OCI-LY7 (cell line): Measurements from ENCODE around the gene IL20RA. TPM values are rescaled to one million over a fixed set of nuclear protein-coding genes. Genes with fewer than 3 reads are reported as not detected.

ENCODE experiments used
- BruUV-seq: library from RNA; stranded (reverse); fragments of 400-500 nt; replicated peaks from 2 replicates; lab custom pipeline; 2021; lab: Mats Ljungman, UMichigan
- CTCF ChIA-PET: fragments of 300-600 bp; sonication (Branson Sonifier 250); formaldehyde crosslinking; loops from one replicate; lab custom pipeline; 2022; ENCODE audit warnings: antibody characterized with exemption; ENCODE audit not compliant: unreplicated experiment; lab: Charles Lee
- POLR2A ChIA-PET: fragments of 300-600 bp; sonication (Branson Sonifier 250); formaldehyde crosslinking; loops from one replicate; lab custom pipeline; 2022; ENCODE audit warnings: antibody characterized with exemption; lab: Charles Lee
- DNase-seq: peaks from one replicate; pipeline ENCODE4 v3.0.0-alpha.2; 2015; ENCODE audit warnings: low spot score
- H2AFZ ChIP-seq: fragments of 200-600 bp; sonication (generic), shearing (Covaris generic); 2 replicates; pipeline ENCODE4 v1.6.1; 2014; ENCODE audit warnings: mild to moderate bottlenecking, antibody characterized with exemption, low read length, moderate library complexity
- H3K27ac ChIP-seq: fragments of 200-600 bp; sonication (generic); 2 replicates; pipeline ENCODE4 v1.5.1; 2014; ENCODE audit warnings: mixed run types, low read depth, mild to moderate bottlenecking, moderate library complexity, low read length, inconsistent platforms; ENCODE audit not compliant: poor library complexity, severe bottlenecking
- H3K36me3 ChIP-seq: fragments of 200-600 bp; sonication (generic); 2 replicates; pipeline ENCODE4 v1.6.1; 2014; ENCODE audit warnings: mild to moderate bottlenecking, antibody characterized with exemption, low read length, moderate library complexity, mixed read lengths; ENCODE audit not compliant: insufficient read depth
- H3K4me1 ChIP-seq: fragments of 200-600 bp; sonication (generic); 2 replicates; pipeline ENCODE4 v1.5.1; 2014; ENCODE audit warnings: mild to moderate bottlenecking, low read length; ENCODE audit not compliant: insufficient read depth, poor library complexity, severe bottlenecking
- H3K4me2 ChIP-seq: fragments of 200-600 bp; sonication (generic); 2 replicates; pipeline ENCODE4 v1.6.1; 2014; ENCODE audit warnings: mild to moderate bottlenecking, low read length
- H3K4me3 ChIP-seq: fragments of 200-600 bp; sonication (generic); 2 replicates; pipeline ENCODE4 v1.5.1; 2014; ENCODE audit warnings: mild to moderate bottlenecking, low read depth, low read length; ENCODE audit not compliant: poor library complexity, severe bottlenecking
- H3K79me2 ChIP-seq: fragments of 200-600 bp; sonication (generic); 2 replicates; pipeline ENCODE4 v1.6.1; 2016; ENCODE audit warnings: low read depth, mild to moderate bottlenecking, low read length, moderate library complexity, mixed read lengths; ENCODE audit not compliant: insufficient read depth
- H3K9me2 ChIP-seq: fragments of 200-600 bp; sonication (generic); 2 replicates; pipeline ENCODE4 v1.6.1; 2016; ENCODE audit warnings: mild to moderate bottlenecking, low read length, mixed read lengths; ENCODE audit not compliant: insufficient read depth
- H3K9me3 ChIP-seq: fragments of 200-600 bp; sonication (generic); 2 replicates; pipeline ENCODE4 v1.6.1; 2014; ENCODE audit warnings: mild to moderate bottlenecking, mixed run types, low read length, mixed read lengths
- H4K20me1 ChIP-seq: fragments of 200-600 bp; sonication (generic); 2 replicates; pipeline ENCODE4 v1.6.1; 2014; ENCODE audit warnings: mild to moderate bottlenecking, antibody characterized with exemption, low read length, moderate library complexity, mixed read lengths; ENCODE audit not compliant: insufficient read depth
- CTCF ChIP-seq: fragments of 200-600 bp; sonication (generic); conservative IDR thresholded peaks from 2 replicates; pipeline ENCODE4 v1.5.1; 2014; ENCODE audit warnings: mild to moderate bottlenecking, antibody characterized with exemption, low read length, moderate library complexity, mixed read lengths
- EZH2phosphoT487 ChIP-seq: fragments of 200-600 bp; sonication (generic); IDR thresholded peaks from 2 replicates; pipeline ENCODE4 v1.6.1; 2018; ENCODE audit warnings: low read depth, borderline replicate concordance, mild to moderate bottlenecking, mixed run types, antibody characterized with exemption, low read length, moderate library complexity, mixed read lengths
- intact Hi-C: fragments of 100-400 bp; cut with micrococcal nuclease; formaldehyde crosslinking; loops from one replicate; pipeline ENCODE4 v1.10.0; 2022; ENCODE audit not compliant: unreplicated experiment
- total RNA-seq, 2 experiments: library from RNA; depleted of rRNA in 1 of 2; stranded (reverse); fragments of >200 nt in 1 of 2; shearing (Covaris generic) in 1 of 2; gene quantifications; 2 replicates each; pipeline ENCODE4 v1.2.3, GENCODE V29; 2014 to 2022

The IL20RA gene
- total RNA-seq, 2 experiments from 2014 or later: not detected

- H3K4me2 ChIP-seq: no peak overlapping the region
- no peaks in the 10 kb centered on the region for H3K9me2 ChIP-seq
- 0 out of 2 replicates have a peak, but pooled peaks cover 4% of the 10 kb centered on the region for H3K9me3 ChIP-seq
- ChIA-PET POLR2A (interaction anchor here (0.5 kb wide), 2 partner anchors 411 to 443 kb away, joined by 3 to 6 read pairs; no protein-coding TSS in a partner anchor), CTCF (no interaction called here)
- no peak overlapping the region for H3K27ac ChIP-seq
- no peak overlapping the region for H3K4me3 ChIP-seq
- no peak for TF ChIP-seq EZH2phosphoT487
- BruUV-seq: no TSS peak
- no peaks in the 10 kb centered on the region for H3K4me1 ChIP-seq
- DNase-seq: no peak
- intact Hi-C loops: no loop called here
- H4K20me1 ChIP-seq: no peaks in the 10 kb centered on the region
- H3K36me3 ChIP-seq: no peaks in the 10 kb centered on the region
- no peaks in the 10 kb centered on the region for H3K79me2 ChIP-seq
- H2AFZ ChIP-seq: no peak overlapping the region
Observed at GRCh38 chr6:136995521-136995920, 49.2 kb downstream of the IL20RA start.

- no peak overlapping the region for H3K4me2 ChIP-seq
- ChIA-PET CTCF (no interaction called here), POLR2A (interaction anchor here (0.7 to 1.0 kb wide), 2 partner anchors 9 to 17 kb away, joined by 3 read pairs; no protein-coding TSS in a partner anchor)
Observed at GRCh38 chr6:136994782-136995181, 50.0 kb downstream of the IL20RA start.

DNA sequence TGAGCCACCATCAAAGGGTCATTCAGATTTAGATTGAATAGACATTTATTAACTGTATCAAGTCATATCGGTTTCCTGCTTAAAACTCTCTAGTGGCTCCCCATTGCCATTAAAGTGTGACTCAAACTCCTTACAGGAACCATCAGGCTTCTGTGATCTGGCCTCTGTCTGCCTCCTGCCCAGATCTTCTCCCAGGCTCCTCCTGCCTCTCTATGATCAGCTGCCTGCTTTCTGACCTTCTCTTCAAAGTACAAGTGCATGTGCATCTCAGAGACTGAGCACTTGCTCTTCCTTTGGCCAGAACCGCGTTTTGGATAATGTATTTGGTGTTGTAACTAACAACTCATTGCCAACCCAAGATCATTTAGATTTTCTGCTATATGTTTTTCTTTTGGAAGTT lies 52.7 kb downstream of the IL20RA start:
- Histone ChIP-seq H3K4me3 (no peak overlapping the region), H3K9me3 (no peaks in the 10 kb centered on the region), H3K27ac (no peak overlapping the region), H4K20me1 (no peaks in the 10 kb centered on the region), H3K36me3 (no peaks in the 10 kb centered on the region), H3K9me2 (no peaks in the 10 kb centered on the region), H2AFZ (no peak overlapping the region), H3K79me2 (no peaks in the 10 kb centered on the region), H3K4me2 (no peak overlapping the region), H3K4me1 (no peaks in the 10 kb centered on the region)
- no peak for DNase-seq
- POLR2A ChIA-PET: no interaction called here
- BruUV-seq: no TSS peak
- intact Hi-C loops: no loop called here
- TF ChIP-seq CTCF (no peak), EZH2phosphoT487 (no peak)
- CTCF ChIA-PET: no interaction called here

More at GRCh38 chr6:136994782-136995181, 50.0 kb downstream of the IL20RA start:
- no peaks in the 10 kb centered on the region for H3K36me3 ChIP-seq
- H3K4me1 ChIP-seq: no peaks in the 10 kb centered on the region
- H3K4me3 ChIP-seq: no peak overlapping the region
- no TSS peak for BruUV-seq
- no peaks in the 10 kb centered on the region for H4K20me1 ChIP-seq
- H3K79me2 ChIP-seq: no peaks in the 10 kb centered on the region
- DNase-seq: no peak
- intact Hi-C loops: no loop called here
- H3K9me2 ChIP-seq: no peaks in the 10 kb centered on the region
- H2AFZ ChIP-seq: no peak overlapping the region
- H3K9me3 ChIP-seq: no peaks in the 10 kb centered on the region
- H3K27ac ChIP-seq: no peak overlapping the region
- TF ChIP-seq EZH2phosphoT487 (no peak), CTCF (no peak)
